GM10266 (cell line): Measurements from ENCODE around the gene KSR2.

Source experiments
- DNase-seq: peaks from one replicate; pipeline ENCODE4 v3.0.0; 2012; ENCODE audit errors: extremely low spot score
- CTCF ChIP-seq: IDR thresholded peaks from 2 replicates; pipeline ENCODE4 v1.5.1; 2012; ENCODE audit warnings: mild to moderate bottlenecking, low read depth; ENCODE audit not compliant: control insufficient read depth, insufficient read depth; ENCODE audit errors: missing control alignments

The KSR2 gene

DNA sequence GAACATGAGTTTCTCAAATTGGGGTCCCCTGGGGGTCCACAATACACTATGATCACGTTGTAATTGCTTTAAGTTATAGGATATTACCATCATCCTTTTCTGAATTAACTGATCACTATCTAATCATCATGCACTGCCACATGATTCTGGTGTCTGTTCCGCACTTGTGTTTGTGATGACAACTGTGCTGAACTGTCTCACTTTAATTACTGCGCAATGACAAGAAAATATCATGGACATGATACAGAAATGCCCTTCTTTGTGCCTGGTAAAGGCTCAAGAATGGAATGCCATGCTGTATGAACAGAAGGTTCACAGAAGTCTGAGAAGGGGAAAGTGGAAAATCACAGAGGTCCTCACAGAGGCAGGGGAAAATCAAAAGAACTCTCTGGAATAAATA, 541.6 kb downstream of the KSR2 start:
- no peak for TF ChIP-seq CTCF
- DNase-seq = no peak

DNA sequence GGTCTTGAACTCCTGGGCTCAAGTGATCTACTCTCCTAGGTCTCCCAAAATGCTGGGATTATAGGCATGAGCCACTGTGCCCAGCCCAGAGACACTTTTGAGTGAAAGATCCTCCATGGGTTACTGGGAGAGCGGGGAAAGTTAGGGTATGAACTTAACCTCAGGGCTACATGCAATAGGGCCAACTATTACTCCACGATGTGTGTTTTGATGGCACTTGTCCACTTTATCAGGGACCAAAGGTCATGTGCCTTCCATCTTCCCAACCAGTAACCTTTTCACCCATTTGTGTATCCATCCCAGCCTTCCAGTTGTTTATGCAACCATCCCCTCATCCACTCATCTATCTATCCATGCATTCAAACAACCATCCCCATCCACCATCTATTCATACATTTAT, 546.8 kb downstream of the KSR2 start:
- DNase-seq = no peak
- no peak for TF ChIP-seq CTCF

GRCh38 chr12:117421068-117421752, 547.6 kb downstream of the KSR2 start:
- TF ChIP-seq CTCF = no peak

GRCh38 chr12:117417004-117417403, 551.8 kb downstream of the KSR2 start:
- no peak for DNase-seq
- no peak for TF ChIP-seq CTCF

More at GRCh38 chr12:117421068-117421752, 547.6 kb downstream of the KSR2 start:
- no peak for DNase-seq

GRCh38 chr12:117412465-117413188, 556.2 kb downstream of the KSR2 start:
- DNase-seq = no peak
- TF ChIP-seq CTCF = no peak

DNA sequence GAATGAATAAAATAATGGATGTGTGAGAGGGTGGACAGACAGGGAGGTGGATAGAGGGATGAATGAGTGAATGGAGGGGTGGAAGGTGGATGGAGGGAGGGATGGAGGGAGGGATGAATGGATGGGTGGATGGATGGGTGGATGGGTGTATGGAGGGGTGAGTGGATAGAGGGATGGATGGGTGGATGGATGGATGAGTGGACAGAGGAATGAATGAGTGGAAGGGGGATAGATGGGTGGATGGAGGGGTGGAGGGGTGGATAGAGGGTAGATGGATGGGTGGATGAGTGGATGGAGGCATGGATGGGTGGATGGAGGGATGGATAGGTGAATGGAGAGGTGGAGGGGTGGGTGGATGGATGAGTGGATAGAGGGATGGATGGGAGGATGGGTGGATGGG, 559.5 kb downstream of the KSR2 start:
- no peak for TF ChIP-seq CTCF

GRCh38 chr12:117408161-117408791, 560.5 kb downstream of the KSR2 start:
- TF ChIP-seq CTCF = no peak
- DNase-seq = no peak

More for the DNA sequence above, 559.5 kb downstream of the KSR2 start:
- DNase-seq = no peak
